IMR-90 (cell line): ENCODE results near the gene SSTR4. TPM values are rescaled to one million over a fixed set of nuclear protein-coding genes. Genes with fewer than 3 reads are reported as not detected.

Experiments used
- ATAC-seq: fragments of 200-7000 bp; cut with Tn5 transposase; 2 replicates; pipeline ENCODE4 v1.9.1; 2020; ENCODE audit warnings: low read depth, mild to moderate bottlenecking, moderate library complexity
- BruUV-seq: library from RNA; stranded (reverse); fragments of 400-500 nt; replicated peaks from 2 replicates; lab custom pipeline; 2021; lab: Mats Ljungman, UMichigan
- CTCF ChIA-PET: fragments of 300-600 bp; formaldehyde crosslinking; extraction: SDS; loops from one replicate; lab custom pipeline; 2021; ENCODE audit warnings: antibody characterized with exemption; lab: Yijun Ruan, JAX
- POLR2A ChIA-PET: fragments of 300-600 bp; sonication (Branson Sonifier 250); formaldehyde crosslinking; loops from one replicate; lab custom pipeline; 2022; ENCODE audit warnings: antibody characterized with exemption; ENCODE audit not compliant: unreplicated experiment; lab: Charles Lee
- DNase-seq: peaks from one replicate; pipeline ENCODE4 v3.0.0; 2013
- H2AFZ ChIP-seq: replicated peaks from 2 replicates; pipeline ENCODE3; 2013; ENCODE audit warnings: low read length, mild to moderate bottlenecking; ENCODE audit not compliant: poor library complexity
- H2AK5ac ChIP-seq: 2 replicates; pipeline ENCODE4 v1.6.1; 2013; ENCODE audit warnings: low read depth, low read length, inconsistent platforms
- H2AK9ac ChIP-seq: replicated peaks from 2 replicates; pipeline ENCODE3; 2013; ENCODE audit warnings: mild to moderate bottlenecking, low read depth, low read length, moderate library complexity; ENCODE audit not compliant: poor library complexity
- H2BK120ac ChIP-seq: 2 replicates; pipeline ENCODE4 v1.6.1; 2013; ENCODE audit warnings: low read depth, low read length, inconsistent platforms
- H2BK15ac ChIP-seq: 3 replicates; pipeline ENCODE4 v1.6.1; 2013; ENCODE audit warnings: low read depth, low read length, inconsistent platforms
- H2BK20ac ChIP-seq: 2 replicates; pipeline ENCODE4 v1.6.1; 2013; ENCODE audit warnings: low read depth, mild to moderate bottlenecking, inconsistent platforms, low read length, moderate library complexity
- H2BK5ac ChIP-seq: 2 replicates; pipeline ENCODE4 v1.6.1; 2013; ENCODE audit warnings: mild to moderate bottlenecking, low read depth, low read length, inconsistent platforms; ENCODE audit not compliant: poor library complexity, severe bottlenecking
- H3K14ac ChIP-seq: replicated peaks from 2 replicates; pipeline ENCODE4 v1.6.1; 2013; ENCODE audit warnings: low read depth, low read length, inconsistent platforms
- H3K18ac ChIP-seq: 2 replicates; pipeline ENCODE4 v1.6.1; 2013; ENCODE audit warnings: low read depth, low read length, control low read depth
- H3K23ac ChIP-seq: 2 replicates; pipeline ENCODE4 v1.6.1; 2013; ENCODE audit warnings: low read depth, low read length, inconsistent platforms
- H3K27ac ChIP-seq: 2 replicates; pipeline ENCODE4 v1.5.1; 2013; ENCODE audit warnings: mild to moderate bottlenecking, control low read depth, low read length; ENCODE audit not compliant: insufficient read depth
- H3K27me3 ChIP-seq: 2 replicates; pipeline ENCODE4 v1.6.1; 2013; ENCODE audit warnings: low read length; ENCODE audit not compliant: control insufficient read depth, insufficient read depth
- H3K36me3 ChIP-seq: 2 replicates; pipeline ENCODE4 v1.6.1; 2013; ENCODE audit warnings: low read length, mixed read lengths; ENCODE audit not compliant: control insufficient read depth, insufficient read depth
- H3K4ac ChIP-seq: 2 replicates; pipeline ENCODE4 v1.6.1; 2013; ENCODE audit warnings: low read depth, low read length, inconsistent platforms
- H3K4me1 ChIP-seq: 2 replicates; pipeline ENCODE4 v1.6.1; 2013; ENCODE audit warnings: low read length, mixed read lengths; ENCODE audit not compliant: control insufficient read depth, insufficient read depth
- H3K4me2 ChIP-seq: 2 replicates; pipeline ENCODE4 v1.6.1; 2013; ENCODE audit warnings: low read depth, mild to moderate bottlenecking, control low read depth, low read length, moderate library complexity
- H3K4me3 ChIP-seq: 2 replicates; pipeline ENCODE4 v1.5.1; 2013; ENCODE audit warnings: low read depth, mild to moderate bottlenecking, control low read depth, low read length, moderate library complexity; ENCODE audit not compliant: insufficient read depth
- H3K56ac ChIP-seq: 2 replicates; pipeline ENCODE4 v1.6.1; 2013; ENCODE audit warnings: low read length, inconsistent platforms; ENCODE audit not compliant: insufficient read depth; ENCODE audit errors: extremely low read depth
- H3K79me1 ChIP-seq, 2 experiments: 2 replicates each; pipeline ENCODE4 v1.6.1; 2013; ENCODE audit warnings: low read length in 2 of 2, inconsistent platforms in 1 of 2, low read depth in 1 of 2
- H3K9ac ChIP-seq: 2 replicates; pipeline ENCODE4 v1.6.1; 2013; ENCODE audit warnings: low read depth, low read length, control low read depth
- H3K9me1 ChIP-seq: 2 replicates; pipeline ENCODE4 v1.6.1; 2013; ENCODE audit warnings: low read length, inconsistent platforms; ENCODE audit not compliant: insufficient read depth
- H3K9me3 ChIP-seq: 2 replicates; pipeline ENCODE4 v1.6.1; 2013; ENCODE audit warnings: low read length; ENCODE audit not compliant: control insufficient read depth, insufficient read depth
- H4K20me1 ChIP-seq: 2 replicates; pipeline ENCODE4 v1.6.1; 2013; ENCODE audit warnings: low read length, inconsistent platforms; ENCODE audit not compliant: insufficient read depth
- H4K5ac ChIP-seq: 2 replicates; pipeline ENCODE4 v1.6.1; 2013; ENCODE audit warnings: mild to moderate bottlenecking, low read depth, low read length, control low read depth
- H4K8ac ChIP-seq, 2 experiments: 2 replicates each; pipeline ENCODE4 v1.6.1; 2013; ENCODE audit warnings: low read depth in 2 of 2, low read length in 2 of 2, control low read depth in 1 of 2, inconsistent platforms in 1 of 2
- H4K91ac ChIP-seq: 2 replicates; pipeline ENCODE4 v1.6.1; 2013; ENCODE audit warnings: low read depth, low read length, inconsistent platforms; ENCODE audit not compliant: insufficient read depth
- BHLHE40 ChIP-seq: fragments of 150-350 bp; IDR thresholded peaks from 2 replicates; pipeline ENCODE4 v1.6.1; 2016; ENCODE audit warnings: mild to moderate bottlenecking, low read depth, low read length
- CEBPB ChIP-seq: IDR thresholded peaks from 2 replicates; pipeline ENCODE4 v1.6.1; 2012; ENCODE audit warnings: low read depth, low read length, improper control_type of control experiment
- CTCF ChIP-seq: conservative IDR thresholded peaks from 2 replicates; pipeline ENCODE4 v1.5.1; 2012; ENCODE audit warnings: mild to moderate bottlenecking, low read depth, low read length, improper control_type of control experiment
- ELK1 ChIP-seq: fragments of 150-350 bp; IDR thresholded peaks from 2 replicates; pipeline ENCODE4 v1.6.1; 2016; ENCODE audit warnings: low read depth, mild to moderate bottlenecking, low read length, moderate library complexity, borderline replicate concordance
- MAFK ChIP-seq: IDR thresholded peaks from 2 replicates; pipeline ENCODE4 v1.6.1; 2012; ENCODE audit warnings: low read depth, low read length, improper control_type of control experiment
- MAZ ChIP-seq: IDR thresholded peaks from 2 replicates; pipeline ENCODE4 v1.6.1; 2012; ENCODE audit warnings: low read depth, mild to moderate bottlenecking, low read length, improper control_type of control experiment, moderate library complexity, borderline replicate concordance
- RCOR1 ChIP-seq: IDR thresholded peaks from 2 replicates; pipeline ENCODE4 v1.6.1; 2012; ENCODE audit warnings: mild to moderate bottlenecking, low read length, improper control_type of control experiment; ENCODE audit not compliant: insufficient replicate concordance
- RFX5 ChIP-seq: IDR thresholded peaks from 2 replicates; pipeline ENCODE4 v1.8.0; 2012; ENCODE audit warnings: low read depth, mild to moderate bottlenecking, low read length, moderate library complexity
- USF2 ChIP-seq: fragments of 150-350 bp; IDR thresholded peaks from 2 replicates; pipeline ENCODE4 v1.6.1; 2017; ENCODE audit warnings: mild to moderate bottlenecking, antibody characterized with exemption, low read length, low read depth
- WGBS, 2 experiments: methylation state at CpG; one replicate each; pipeline versions ENCODE4 v1.1.5 to v1.1.7; 2013; ENCODE audit warnings: missing lambda C conversion rate in 2 of 2; ENCODE audit not compliant: insufficient read length in 1 of 2; ENCODE audit errors: extremely low coverage in 2 of 2; 5-methylcytosine and 5-hydroxymethylcytosine counted together
- dilution Hi-C: fragments of 300-500 bp; cut with HindIII; formaldehyde crosslinking; loops from one replicate; pipeline ENCODE4 v1.14.3; 2018; ENCODE audit warnings: low sequenced_read_pairs; ENCODE audit not compliant: unreplicated experiment
- in situ Hi-C: fragments of 300-500 bp; cut with MboI; formaldehyde crosslinking; loops from 3 replicates; pipeline ENCODE4 v1.14.3; 2019; ENCODE audit warnings: low sequenced_read_pairs, inconsistent platforms, mixed read lengths
- intact Hi-C: fragments of 100-400 bp; cut with micrococcal nuclease; formaldehyde crosslinking; loops from 2 replicates; pipeline ENCODE4 v1.10.0; 2022
- polyA plus RNA-seq, 3 experiments: library from polyadenylated mRNA; depleted of rRNA; stranded (reverse); fragments of >200 nt; gene quantifications; 2 replicates each; pipeline ENCODE4 v1.2.3, GENCODE V29; 2012; ENCODE audit warnings: low replicate concordance in 1 of 3
- total RNA-seq: library from RNA; depleted of rRNA; stranded (reverse); fragments of >200 nt; gene quantifications from 2 replicates; pipeline ENCODE4 v1.2.3, GENCODE V29; 2012

SSTR4 gene
- total and polyA plus RNA-seq, 2 of the 4 experiments (the other 2 are of a cell fraction), result not detected

GRCh38 chr20:23036371-23036770, 1.3 kb downstream of the SSTR4 start:
- Histone ChIP-seq H3K14ac (no peak overlapping the region), H4K91ac (no peak overlapping the region), H3K23ac (no peak overlapping the region), H2BK120ac (no peak overlapping the region), H3K27me3 (peaks cover 26% of the 10 kb centered on the region), H3K56ac (no peak overlapping the region), H3K9me1 (no peaks in the 10 kb centered on the region), H3K4ac (no peak overlapping the region), H3K79me1 (no peaks in the 10 kb centered on the region), H2AK5ac (no peak overlapping the region), H2AK9ac (no peak overlapping the region), H4K5ac (no peak overlapping the region), H2BK15ac (no peak overlapping the region), H2BK5ac (no peak overlapping the region), H3K36me3 (no peaks in the 10 kb centered on the region), H3K27ac (no peak overlapping the region), H4K8ac (no peak overlapping the region), H3K18ac (no peak overlapping the region), H2AFZ (no peak overlapping the region), H4K20me1 (no peaks in the 10 kb centered on the region), H3K4me2 (no peak overlapping the region), H3K4me3 (no peak overlapping the region), H3K9me3 (no peaks in the 10 kb centered on the region), H3K4me1 (no peaks in the 10 kb centered on the region; the same call in 1 of the 2 replicates), H2BK20ac (no peak overlapping the region), H3K9ac (no peak overlapping the region)
- ATAC-seq (no peak), DNase-seq (no peak)
- ChIA-PET POLR2A (no interaction called here), CTCF (no interaction called here)
- WGBS, 2 experiments, result no CpG with 5 or more reads among the region's 11 CpGs
- BruUV-seq, result no TSS peak
- intact Hi-C loops, result no loop called here
- dilution Hi-C loops, result no loop called here
- in situ Hi-C loops, result no loop called here
- TF ChIP-seq MAZ, result no peak
- TF ChIP-seq ELK1, result no peak
- no peak for TF ChIP-seq BHLHE40
- TF ChIP-seq USF2, result no peak
- no peak for TF ChIP-seq MAFK
- TF ChIP-seq RCOR1, result no peak
- no peak for TF ChIP-seq CTCF
- TF ChIP-seq CEBPB, result no peak
- no peak for TF ChIP-seq RFX5
